Cardiac septum (tissue), 1 donor: Measurements from ENCODE around the gene HDAC11. TPM values are rescaled to one million over a fixed set of nuclear protein-coding genes. Genes with fewer than 3 reads are reported as not detected.

Source experiments
- DNase-seq: peaks from one replicate; pipeline ENCODE4 v3.0.0-alpha.2; 2020; ENCODE audit warnings: low spot score
- intact Hi-C: fragments of 100-400 bp; cut with DNase I; formaldehyde crosslinking; loops from one replicate; pipeline ENCODE4 v1.14.0; 2022
- total RNA-seq: library from RNA; stranded (reverse); fragmentation: NEBNext Ultra II Directional; extraction: Animal tissue kit (Norgen Biotek cat#: 25700); gene quantifications from one replicate; pipeline ENCODE4 v1.2.1, GENCODE V29; 2021
- donor health status: DM: no; HTN: no; CAD: no.

HDAC11 gene
- total RNA-seq, 1 donor from 2014 or later: 30.7 TPM

GRCh38 chr3:13463618-13464400 lies 16.3 kb upstream of the HDAC11 start:
- DNase-seq: no peak
- intact Hi-C loops: loop anchor here (5.0 kb wide), 1 partner anchor 157 kb away; no protein-coding TSS in a partner anchor

- DNase-seq: peak; percentile 35
- intact Hi-C loops: no loop called here
Observed at GRCh38 chr3:13465236-13465873, 14.8 kb upstream of the HDAC11 start.

DNA sequence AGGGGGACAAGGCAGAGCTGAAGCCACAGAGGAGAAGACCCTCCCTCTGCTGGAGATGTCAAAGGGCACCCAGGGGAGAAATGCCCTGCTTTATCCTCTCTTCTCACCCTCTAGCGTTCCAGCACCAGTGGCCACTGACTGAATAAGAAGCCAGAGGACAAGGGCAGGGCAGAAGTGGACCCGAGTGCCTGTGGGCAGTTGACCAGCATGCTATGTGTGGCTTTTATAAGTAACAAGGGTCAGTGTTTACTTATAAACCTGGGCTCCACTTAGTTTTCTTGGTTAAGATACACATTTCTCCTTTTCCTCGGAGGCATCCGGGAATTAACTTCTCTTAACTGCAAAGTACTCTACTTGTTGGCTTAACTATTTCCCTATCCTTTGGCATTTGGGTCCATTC lies 13.3 kb upstream of the HDAC11 start:
- intact Hi-C loops: no loop called here

GRCh38 chr3:13470894-13471574 lies 9.1 kb upstream of the HDAC11 start:
- intact Hi-C loops: no loop called here
- DNase-seq: no peak

More for the DNA sequence above, 13.3 kb upstream of the HDAC11 start:
- peak; percentile 24 for DNase-seq

DNA sequence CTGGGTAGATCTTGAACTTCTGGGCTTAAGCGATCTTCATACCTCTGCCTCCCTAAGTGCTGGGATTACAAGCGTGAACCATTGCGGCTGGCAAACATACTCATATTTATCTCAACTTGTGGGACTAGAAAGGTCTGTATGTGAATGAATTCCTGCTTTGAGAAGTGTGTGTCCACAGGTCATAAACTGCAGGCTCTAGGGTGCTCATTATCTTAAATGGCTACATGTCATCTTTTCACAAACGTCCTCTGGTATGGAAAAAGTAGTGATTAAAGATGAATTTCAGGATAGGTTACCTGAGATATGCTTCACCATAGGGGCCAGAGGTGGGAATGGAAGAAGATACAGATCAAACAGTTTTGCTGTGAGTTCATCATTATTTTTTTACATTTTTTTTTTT lies 7.8 kb upstream of the HDAC11 start:
- intact Hi-C loops: no loop called here

DNA sequence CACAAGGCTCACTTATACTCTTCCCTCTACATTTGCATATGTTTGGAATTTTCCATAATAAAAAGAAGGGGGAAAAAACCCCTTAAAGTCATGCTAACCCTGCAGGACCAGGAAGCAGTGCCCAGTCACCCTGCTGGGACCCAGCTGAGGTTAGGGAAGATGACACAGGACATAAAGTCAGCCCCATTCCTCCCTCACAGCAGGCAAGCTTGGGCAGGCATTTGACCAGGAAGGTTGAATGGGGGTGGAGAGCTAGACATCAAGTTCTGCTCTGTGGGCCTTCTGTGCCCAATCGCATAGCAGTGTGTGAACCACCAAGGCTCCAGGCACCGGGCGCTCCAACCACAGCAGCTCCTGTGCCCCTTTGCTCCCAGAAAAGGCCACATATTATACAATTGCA lies 7.1 kb upstream of the HDAC11 start:
- peak; percentile 60 for DNase-seq
- intact Hi-C loops: no loop called here

More for the DNA sequence above, 7.8 kb upstream of the HDAC11 start:
- peak; percentile 6 for DNase-seq

- DNase-seq: no peak
- intact Hi-C loops: no loop called here
Observed at GRCh38 chr3:13474021-13474420, 6.1 kb upstream of the HDAC11 start.

GRCh38 chr3:13474776-13475303 lies 5.3 kb upstream of the HDAC11 start:
- no peak for DNase-seq
- intact Hi-C loops: no loop called here

- peak; percentile 24 for DNase-seq
- intact Hi-C loops: no loop called here
Observed at GRCh38 chr3:13475871-13476590, 4.1 kb upstream of the HDAC11 start.

GRCh38 chr3:13477943-13478342 lies 2.2 kb upstream of the HDAC11 start:
- intact Hi-C loops: no loop called here
- no peak for DNase-seq

- intact Hi-C loops: no loop called here
- peak; percentile 83 for DNase-seq
Observed at GRCh38 chr3:13479332-13479581, 849 bp upstream of the HDAC11 start.

DNA sequence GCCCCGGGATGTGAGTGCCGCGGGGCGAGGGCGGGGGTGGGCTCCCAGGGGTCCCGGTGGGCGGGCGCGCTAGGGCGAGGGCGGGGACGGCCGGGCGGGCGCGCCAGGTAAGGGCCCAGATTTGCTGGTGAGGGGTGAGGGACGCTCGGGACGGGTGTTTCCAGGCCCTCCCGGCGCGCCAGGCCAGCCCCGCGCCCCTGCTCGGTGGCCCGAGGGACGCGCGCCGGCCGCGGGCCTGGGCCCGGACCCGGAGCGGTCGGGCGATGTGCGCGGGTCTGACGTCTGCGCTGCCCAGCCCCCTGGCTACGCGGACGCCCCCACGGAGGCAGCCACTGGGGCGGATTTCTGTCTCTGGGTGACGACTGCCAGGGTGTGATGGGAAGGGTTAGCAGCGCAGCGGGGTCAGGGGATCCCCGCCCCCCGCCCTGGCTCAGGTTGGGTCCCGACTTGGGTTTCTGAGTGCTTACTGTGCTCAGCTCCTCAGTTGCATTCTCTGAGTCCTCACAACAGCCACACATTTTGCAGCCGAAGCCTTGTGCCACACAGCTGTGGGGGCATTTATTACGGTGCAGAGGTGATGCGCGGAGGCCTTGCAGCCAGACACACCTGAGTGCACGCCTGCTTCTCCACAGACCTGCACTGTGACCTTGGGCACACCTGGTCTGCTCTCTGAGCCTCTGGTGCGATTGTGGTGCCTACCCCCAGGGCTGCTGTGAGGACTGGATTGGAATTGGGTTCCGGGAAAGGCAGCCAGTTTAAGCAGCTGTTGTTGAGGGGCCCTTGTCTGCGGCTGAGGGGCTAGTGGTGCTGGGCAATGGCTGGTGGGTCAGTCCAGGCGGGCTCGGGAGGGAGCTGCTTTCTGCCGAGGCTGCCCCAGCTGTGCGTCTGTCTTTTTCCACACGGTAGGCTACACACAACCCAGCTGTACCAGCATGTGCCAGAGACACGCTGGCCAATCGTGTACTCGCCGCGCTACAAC lies 523 bp downstream of the HDAC11 start:
- intact Hi-C loops: no loop called here
- DNase-seq: no peak

GRCh38 chr3:13482106-13482690 lies 2.1 kb downstream of the HDAC11 start:
- intact Hi-C loops: no loop called here
- no peak for DNase-seq

DNA sequence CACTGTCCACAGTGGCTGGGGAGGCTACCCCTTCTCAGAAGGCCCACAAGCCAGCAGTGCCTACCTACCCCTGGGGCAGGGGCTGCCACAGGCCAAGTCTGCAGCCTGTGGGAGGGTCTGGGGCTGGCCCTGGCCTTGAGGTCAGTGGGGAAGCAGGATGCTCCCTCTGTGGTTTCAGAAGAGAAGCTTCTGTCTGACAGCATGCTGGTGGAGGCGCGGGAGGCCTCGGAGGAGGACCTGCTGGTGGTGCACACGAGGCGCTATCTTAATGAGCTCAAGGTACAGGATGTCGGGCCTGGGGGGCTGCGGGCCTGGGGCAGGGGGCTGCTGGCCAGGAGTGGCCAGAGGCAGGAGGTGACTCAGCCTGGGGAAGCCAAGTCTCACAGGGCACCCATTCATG lies 3.2 kb downstream of the HDAC11 start:
- intact Hi-C loops: no loop called here
- no peak for DNase-seq

DNA sequence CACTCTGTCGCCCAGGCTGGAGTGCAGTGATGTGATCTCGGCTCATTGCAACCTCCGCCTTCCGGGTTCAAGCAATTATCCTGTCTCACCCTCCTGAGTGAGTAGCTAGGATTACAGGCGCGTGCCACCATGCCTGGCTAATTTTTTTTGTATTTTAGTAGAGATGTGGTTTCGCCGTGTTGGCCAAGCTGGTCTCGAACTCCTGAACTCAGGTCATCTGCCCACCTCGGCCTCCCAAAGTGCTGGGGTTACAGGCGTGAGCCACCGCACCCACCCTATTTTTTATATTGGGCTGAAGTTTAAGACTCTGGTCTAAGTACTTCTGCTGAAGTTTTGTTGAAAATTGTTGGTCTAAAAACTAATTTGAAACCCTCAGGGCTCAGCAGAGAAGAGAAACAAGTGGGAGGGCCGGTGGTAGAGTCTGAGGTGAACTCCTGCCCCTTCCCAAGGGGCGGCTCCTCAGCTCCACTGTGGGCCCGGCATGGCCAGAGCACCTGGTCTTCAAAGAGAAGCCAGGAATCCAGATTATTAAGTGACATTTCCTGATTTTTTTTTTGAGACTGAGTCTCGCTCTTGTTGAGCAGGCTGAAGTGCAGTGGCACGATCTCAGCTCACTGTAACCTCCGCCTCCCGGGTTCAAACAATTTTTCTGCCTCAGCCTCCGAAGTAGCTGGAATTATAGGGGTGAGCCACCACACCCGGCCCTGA lies 4.0 kb downstream of the HDAC11 start:
- intact Hi-C loops: no loop called here
- DNase-seq: no peak

GRCh38 chr3:13484851-13485590 lies 4.9 kb downstream of the HDAC11 start:
- peak; percentile 88 for DNase-seq
- intact Hi-C loops: no loop called here
